Activated T-helper 1 cell treated with Interleukin-2 at 50 U/mL for 16 hours (primary cell): Measurements from ENCODE around the gene PDE1C.
"Not testable (repeated sequence)": the region's sequence is repeated elsewhere in the genome, so short reads cannot be mapped to it uniquely, and the experiment has no call there.

Experiments
- DNase-seq: peaks from one replicate; pipeline ENCODE4 v3.0.0-alpha.2; 2020; ENCODE audit warnings: low read depth

The PDE1C gene

GRCh38 chr7:32043688-32044087 is 26.5 kb downstream of the PDE1C start:
- DNase-seq = no peak

- no peak for DNase-seq
These were observed 27.3 kb downstream of the PDE1C start for GRCh38 chr7:32042900-32043299.

DNA sequence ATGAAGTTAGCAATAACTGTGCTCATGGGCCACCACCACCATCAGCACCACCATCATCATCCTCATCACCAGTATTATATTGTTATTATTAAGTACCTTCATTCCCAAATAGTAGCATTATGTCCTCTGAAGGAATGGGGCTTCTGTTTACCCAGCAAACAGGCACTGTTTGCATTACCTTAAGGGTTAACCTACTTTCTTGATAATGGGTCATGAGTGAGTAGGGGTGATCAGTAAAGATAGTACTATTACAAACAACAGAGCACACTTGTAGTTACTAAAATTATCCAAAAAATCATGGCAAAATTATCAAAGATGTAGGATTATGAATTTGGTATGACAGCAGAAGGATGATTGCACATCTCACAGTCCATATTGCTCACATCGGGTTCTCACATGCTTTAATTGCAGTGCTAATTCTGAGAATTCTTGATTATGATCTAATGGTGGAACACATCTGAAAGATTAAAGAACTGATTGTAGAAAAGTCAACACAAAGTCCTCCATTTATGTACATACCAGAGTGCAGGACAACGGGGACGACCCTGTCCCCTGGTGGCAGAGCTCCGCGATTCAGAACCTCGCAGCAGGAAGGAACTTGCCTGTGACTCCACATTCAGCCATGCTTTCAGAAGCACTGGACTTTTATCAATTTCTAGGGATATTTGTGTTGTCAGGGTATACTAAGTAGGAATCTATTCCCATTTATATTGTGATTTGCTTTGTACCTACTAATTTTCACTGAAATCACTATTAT is 31.0 kb downstream of the PDE1C start:
- no peak for DNase-seq

GRCh38 chr7:32037650-32038198 is 32.5 kb downstream of the PDE1C start:
- no peak for DNase-seq

DNA sequence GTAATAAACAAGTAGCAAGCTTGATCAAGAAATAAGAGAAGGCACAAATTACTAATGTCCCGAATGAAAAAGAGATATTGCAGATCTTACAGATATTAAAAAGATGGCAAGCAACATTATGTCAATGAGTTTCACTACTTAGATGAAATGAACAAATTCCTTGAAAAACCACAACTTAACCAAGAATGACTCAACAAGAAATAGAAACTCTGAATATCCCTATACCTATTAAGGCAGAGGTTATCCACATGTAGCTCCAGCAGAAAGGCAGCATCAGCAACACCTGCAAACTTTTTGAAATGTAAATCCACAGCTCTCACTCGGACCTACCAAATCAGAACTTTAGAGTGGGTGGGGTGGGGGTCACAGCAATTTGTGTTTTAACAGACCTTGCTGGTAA is 33.6 kb downstream of the PDE1C start:
- DNase-seq = no peak

GRCh38 chr7:32034052-32034451 is 36.2 kb downstream of the PDE1C start:
- no peak for DNase-seq

DNA sequence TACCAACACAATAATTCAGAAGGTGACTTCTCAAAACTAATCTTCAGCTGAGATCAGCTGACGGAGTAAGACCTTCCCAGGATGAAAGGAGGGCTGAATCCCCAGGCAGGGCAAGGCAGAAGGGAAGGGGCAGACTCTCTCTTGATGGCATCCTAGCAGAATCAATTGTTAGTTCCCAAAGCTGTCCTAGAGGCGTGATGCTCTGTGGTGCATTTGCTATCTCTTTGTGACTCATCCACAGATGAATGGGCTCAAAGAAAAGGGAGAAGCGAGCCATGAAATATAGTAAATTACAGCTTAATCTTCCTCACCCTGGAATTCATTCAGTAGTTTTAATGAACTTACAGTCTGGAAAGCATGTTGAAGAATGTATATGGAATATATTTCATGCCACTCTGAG is 37.2 kb downstream of the PDE1C start:
- DNase-seq = no peak

GRCh38 chr7:32032211-32032610 is 38.0 kb downstream of the PDE1C start:
- no peak for DNase-seq

GRCh38 chr7:32030904-32031692 is 39.1 kb downstream of the PDE1C start:
- no peak for DNase-seq

- DNase-seq = no peak
These were observed 44.2 kb downstream of the PDE1C start for GRCh38 chr7:32026083-32026425.

DNA sequence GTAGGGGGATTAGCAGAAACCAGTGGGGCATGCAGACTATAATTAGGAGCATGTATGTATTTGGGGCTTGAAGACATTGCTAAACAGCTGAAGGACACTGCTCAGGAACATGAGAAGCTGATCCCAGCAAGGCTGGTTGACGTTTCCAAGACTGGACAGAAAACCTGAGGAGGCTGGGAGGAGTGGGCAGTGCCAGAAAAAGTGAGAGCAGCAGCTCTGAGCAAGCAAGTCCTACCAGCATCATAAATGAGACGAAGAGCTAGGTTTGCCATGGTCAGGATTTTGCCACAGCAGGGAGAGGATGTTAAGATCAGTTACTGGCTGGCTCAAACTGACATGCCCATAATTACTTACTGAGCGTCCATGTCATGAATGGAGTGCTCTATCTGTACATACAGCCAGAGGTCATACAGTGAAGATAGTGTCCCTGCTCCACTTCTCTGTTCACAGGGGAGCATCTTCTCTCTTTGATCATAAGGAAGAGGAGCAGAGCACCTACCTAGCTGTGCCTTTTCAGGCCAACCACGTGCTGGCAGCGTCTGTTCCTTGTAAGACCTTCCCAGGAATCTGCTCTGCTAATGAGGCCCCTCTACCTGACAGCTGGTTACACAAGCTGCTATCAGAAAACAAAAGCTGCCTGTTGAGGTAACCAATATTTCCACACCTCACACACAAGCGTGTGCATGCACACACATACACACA is 44.7 kb downstream of the PDE1C start:
- DNase-seq = no peak

GRCh38 chr7:32023376-32023775 is 46.8 kb downstream of the PDE1C start:
- DNase-seq = no peak

DNA sequence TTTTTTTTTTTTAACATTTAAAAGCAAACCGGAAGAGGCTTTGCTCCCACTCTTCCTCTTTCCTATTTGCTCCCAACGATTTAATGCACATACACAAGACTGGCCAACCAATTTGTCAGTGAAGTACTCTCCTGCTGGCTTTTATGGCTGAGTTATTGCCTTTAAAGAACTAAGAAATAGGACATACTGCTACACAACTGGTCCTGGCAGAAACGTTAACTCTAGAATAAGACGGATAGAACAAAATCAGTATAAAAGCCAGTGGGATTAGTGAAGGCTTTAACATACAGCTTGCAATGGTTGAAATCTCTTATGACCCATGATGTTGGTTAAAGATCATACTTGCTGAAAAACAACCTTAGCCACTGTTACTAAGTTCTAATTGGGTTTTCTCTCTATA is 47.2 kb downstream of the PDE1C start:
- no peak for DNase-seq

DNA sequence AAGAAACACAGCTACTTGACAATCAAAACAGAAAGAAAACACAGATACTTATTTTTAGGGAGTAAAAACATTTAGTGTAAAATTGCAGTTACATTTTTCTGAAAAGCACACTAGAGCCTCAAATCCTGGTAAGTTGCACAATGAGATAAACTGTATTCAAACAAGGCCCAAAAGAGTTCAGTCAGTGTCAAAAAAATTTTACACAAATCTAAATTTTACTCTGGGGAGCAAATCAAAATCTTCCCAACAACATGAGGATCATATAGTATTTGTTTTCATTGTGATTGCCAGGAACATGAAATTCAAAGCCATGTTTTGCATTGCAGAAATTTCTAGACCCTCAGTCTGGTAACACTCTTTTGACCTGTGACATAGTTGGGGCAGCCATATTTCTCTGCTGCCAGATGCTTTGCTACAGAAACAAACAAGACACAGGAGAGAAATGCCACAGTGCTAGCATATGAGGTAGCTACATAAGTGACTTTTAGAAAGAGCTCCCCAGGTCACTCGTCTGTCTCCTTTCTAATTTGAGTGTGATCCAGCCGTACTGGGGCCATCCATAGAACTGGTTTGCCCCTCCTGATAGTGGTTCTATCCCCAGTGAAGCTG is 49.6 kb downstream of the PDE1C start:
- no peak for DNase-seq

DNA sequence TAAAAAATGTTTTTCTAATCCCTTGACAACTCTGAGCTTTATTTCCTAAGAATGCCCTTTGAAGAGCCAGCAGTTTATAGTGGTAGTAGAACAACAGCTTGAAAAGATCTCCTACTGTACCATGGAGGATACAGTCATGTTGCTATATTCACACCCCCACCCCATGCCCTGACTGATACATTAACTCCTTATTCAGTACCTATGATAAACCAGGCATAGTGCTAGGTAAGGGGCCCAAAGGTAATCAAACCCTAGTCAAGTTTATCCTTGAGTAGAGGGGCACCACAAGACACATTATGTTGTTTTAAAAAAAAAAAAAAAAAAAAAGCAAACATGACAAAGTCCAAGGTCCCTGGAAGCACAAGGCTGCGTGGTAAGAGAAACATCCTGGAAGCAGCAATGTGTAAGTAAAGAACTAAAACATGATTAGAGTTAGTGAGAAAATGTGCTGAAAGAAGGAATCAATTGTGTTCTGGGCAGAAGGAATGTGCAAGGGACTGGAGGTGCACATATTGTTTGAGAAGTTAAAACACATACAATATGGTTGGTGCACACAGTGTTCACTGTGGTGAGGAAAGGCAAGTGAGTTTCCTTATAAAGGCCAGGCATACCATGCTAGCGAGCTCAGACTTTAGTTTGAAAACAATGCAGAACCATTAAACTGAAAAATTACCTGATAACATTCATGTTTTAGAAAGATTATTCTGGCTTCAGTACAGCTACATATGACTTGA is 51.2 kb downstream of the PDE1C start:
- DNase-seq = no peak

DNA sequence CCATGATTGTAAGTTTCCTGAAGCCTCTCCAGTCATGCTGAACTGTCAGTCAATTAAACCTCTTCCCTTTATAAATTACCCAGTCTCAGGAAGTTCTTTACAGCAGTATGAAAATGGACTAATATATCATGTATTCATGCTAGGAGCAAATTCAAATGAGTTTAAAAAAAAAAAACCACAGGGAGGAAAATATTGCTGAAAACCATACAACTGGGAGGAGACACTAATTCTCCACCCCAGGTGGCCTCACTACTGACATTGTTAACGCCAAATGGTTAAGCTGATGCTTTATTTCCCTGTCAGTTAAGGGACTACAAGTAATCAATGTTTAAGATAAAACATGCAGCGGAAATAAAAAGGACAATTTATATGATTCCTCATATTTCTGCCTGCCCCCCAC is 55.1 kb downstream of the PDE1C start:
- no peak for DNase-seq

- not testable (repeated sequence) for DNase-seq
These were observed 56.7 kb downstream of the PDE1C start for GRCh38 chr7:32013471-32013870.

- no peak for DNase-seq
These were observed 64.6 kb downstream of the PDE1C start for GRCh38 chr7:32005577-32005976.

DNA sequence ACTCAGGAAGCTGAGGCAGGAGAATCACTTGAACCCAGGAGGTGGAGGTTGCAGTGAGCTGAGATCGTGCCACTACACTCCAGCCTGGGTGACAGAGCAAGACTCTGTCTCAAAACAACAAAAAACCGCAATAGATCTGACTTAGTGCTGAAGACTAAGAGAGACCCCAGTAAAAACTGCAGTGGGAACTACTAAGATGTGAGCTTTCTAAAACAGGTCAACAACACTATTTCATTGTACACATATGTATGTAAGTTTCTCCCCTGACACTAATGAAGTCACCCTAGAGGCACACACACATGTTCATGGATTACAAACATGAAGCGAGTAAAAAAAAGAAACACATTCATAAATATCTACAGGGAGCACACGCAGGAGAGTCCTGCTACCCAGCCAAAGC is 68.3 kb downstream of the PDE1C start:
- DNase-seq = no peak

GRCh38 chr7:31997423-31997822 is 72.8 kb downstream of the PDE1C start:
- no peak for DNase-seq

GRCh38 chr7:31995134-31995533 is 75.1 kb downstream of the PDE1C start:
- no peak for DNase-seq

DNA sequence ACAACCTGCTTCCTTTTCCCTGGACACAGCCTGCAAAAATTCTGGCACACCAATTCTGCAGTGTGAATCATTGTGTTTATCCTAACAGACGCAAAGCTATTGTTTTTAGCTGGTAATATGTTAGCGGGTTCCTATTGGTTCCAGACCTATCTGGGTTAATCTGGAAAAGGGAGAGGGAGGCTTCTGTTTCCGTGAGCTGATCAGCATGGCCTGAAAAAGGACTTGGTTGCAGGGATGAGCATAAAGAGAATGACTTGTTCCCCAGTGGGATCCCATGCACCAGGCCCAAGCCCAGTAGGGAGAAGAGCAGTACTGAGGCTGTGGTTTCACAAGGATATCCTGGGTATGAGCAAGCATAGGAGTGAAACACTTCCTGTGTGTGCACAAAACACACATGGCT is 78.4 kb downstream of the PDE1C start:
- DNase-seq = no peak
